SK-N-SH treated with all-trans-retinoic acid at 6 μM for 48 hours (cell line): Measurements from ENCODE around the gene DLK1.

Source experiments
- ATAC-seq: fragments of 200-7000 bp; cut with Tn5 transposase; 3 replicates; pipeline ENCODE4 v1.9.1; 2020; ENCODE audit warnings: mild to moderate bottlenecking, moderate library complexity
- ARNTL ChIP-seq: fragments of 450-650 bp; formaldehyde crosslinking; IDR thresholded peaks from 2 replicates; pipeline ENCODE4 v1.5.0; 2020; ENCODE audit warnings: low read depth, mild to moderate bottlenecking, moderate library complexity, borderline replicate concordance
- BACH2 ChIP-seq: fragments of 250-450 bp; sonication (Bioruptor Pico); IDR thresholded peaks from 2 replicates; pipeline ENCODE4 v1.9.0; 2021; ENCODE audit warnings: mild to moderate bottlenecking, borderline replicate concordance
- ESRRG ChIP-seq: fragments of 250-450 bp; sonication (Bioruptor Pico); IDR thresholded peaks from 2 replicates; pipeline ENCODE4 v1.6.1; 2021; ENCODE audit warnings: mild to moderate bottlenecking
- ISL1 ChIP-seq: fragments of 250-450 bp; sonication (Bioruptor Pico); IDR thresholded peaks from 2 replicates; pipeline ENCODE4 v2.1.2; 2022; ENCODE audit warnings: mild to moderate bottlenecking, moderate library complexity
- POU6F1 ChIP-seq: fragments of 250-450 bp; sonication (Bioruptor Pico); IDR thresholded peaks from 2 replicates; pipeline ENCODE4 v1.8.0; 2021; ENCODE audit warnings: low read depth, mild to moderate bottlenecking, moderate library complexity, borderline replicate concordance
- PPARA ChIP-seq: fragments of 250-450 bp; sonication (Bioruptor Pico); IDR thresholded peaks from 2 replicates; pipeline ENCODE4 v1.5.0; 2020; ENCODE audit warnings: mild to moderate bottlenecking, borderline replicate concordance
- RARB ChIP-seq: fragments of 250-450 bp; sonication (Bioruptor Pico); IDR thresholded peaks from 2 replicates; pipeline ENCODE4 v1.8.0; 2021; ENCODE audit warnings: mild to moderate bottlenecking, moderate library complexity
- SNAI2 ChIP-seq: fragments of 250-450 bp; sonication (Bioruptor Pico); IDR thresholded peaks from 2 replicates; pipeline ENCODE4 v1.5.0; 2020; ENCODE audit warnings: mild to moderate bottlenecking, moderate library complexity
- TCF4 ChIP-seq: fragments of 250-450 bp; sonication (Bioruptor Pico); IDR thresholded peaks from 2 replicates; pipeline ENCODE4 v1.8.0; 2021; ENCODE audit warnings: mild to moderate bottlenecking, moderate library complexity, borderline replicate concordance
- TOX ChIP-seq: fragments of 250-450 bp; sonication (Bioruptor Pico); IDR thresholded peaks from 2 replicates; pipeline ENCODE4 v1.8.0; 2021; ENCODE audit warnings: mild to moderate bottlenecking, moderate library complexity, borderline replicate concordance
- TSHZ2 ChIP-seq: fragments of 250-450 bp; sonication (Bioruptor Pico); IDR thresholded peaks from 2 replicates; pipeline ENCODE4 v1.5.0; 2020; ENCODE audit warnings: mild to moderate bottlenecking, moderate library complexity
- ZC3H10 ChIP-seq: fragments of 250-450 bp; sonication (Bioruptor Pico); IDR thresholded peaks from 2 replicates; pipeline ENCODE4 v1.5.1; 2021; ENCODE audit warnings: mild to moderate bottlenecking, moderate library complexity
- ZFP3 ChIP-seq: fragments of 250-450 bp; sonication (Bioruptor Pico); IDR thresholded peaks from 2 replicates; pipeline ENCODE4 v1.5.0; 2020; ENCODE audit warnings: mild to moderate bottlenecking, moderate library complexity
- ZFP30 ChIP-seq: fragments of 450-650 bp; formaldehyde crosslinking; IDR thresholded peaks from 2 replicates; pipeline ENCODE4 v1.5.0; 2022; ENCODE audit warnings: mild to moderate bottlenecking, moderate library complexity
- ZNF565 ChIP-seq: fragments of 450-650 bp; formaldehyde crosslinking; conservative IDR thresholded peaks from 2 replicates; pipeline ENCODE4 v1.5.0; 2020; ENCODE audit warnings: low read depth, mild to moderate bottlenecking, moderate library complexity
- ZNF70 ChIP-seq: fragments of 450-650 bp; formaldehyde crosslinking; IDR thresholded peaks from 2 replicates; pipeline ENCODE4 v1.5.0; 2020; ENCODE audit warnings: mild to moderate bottlenecking, moderate library complexity
- ZNF8 ChIP-seq: fragments of 450-650 bp; formaldehyde crosslinking; IDR thresholded peaks from 2 replicates; pipeline ENCODE4 v1.5.0; 2020; ENCODE audit warnings: mild to moderate bottlenecking, moderate library complexity
- TF ChIP-seq, protein P1 (sequence below): fragments of 250-450 bp; sonication (Bioruptor Pico); IDR thresholded peaks from 2 replicates; pipeline ENCODE4 v1.8.0; 2020; ENCODE audit warnings: mild to moderate bottlenecking, moderate library complexity, borderline replicate concordance
- TF ChIP-seq, protein P2 (sequence below): fragments of 250-450 bp; sonication (Bioruptor Pico); IDR thresholded peaks from 2 replicates; pipeline ENCODE4 v1.5.1; 2021; ENCODE audit warnings: mild to moderate bottlenecking, moderate library complexity

Gene DLK1

DNA sequence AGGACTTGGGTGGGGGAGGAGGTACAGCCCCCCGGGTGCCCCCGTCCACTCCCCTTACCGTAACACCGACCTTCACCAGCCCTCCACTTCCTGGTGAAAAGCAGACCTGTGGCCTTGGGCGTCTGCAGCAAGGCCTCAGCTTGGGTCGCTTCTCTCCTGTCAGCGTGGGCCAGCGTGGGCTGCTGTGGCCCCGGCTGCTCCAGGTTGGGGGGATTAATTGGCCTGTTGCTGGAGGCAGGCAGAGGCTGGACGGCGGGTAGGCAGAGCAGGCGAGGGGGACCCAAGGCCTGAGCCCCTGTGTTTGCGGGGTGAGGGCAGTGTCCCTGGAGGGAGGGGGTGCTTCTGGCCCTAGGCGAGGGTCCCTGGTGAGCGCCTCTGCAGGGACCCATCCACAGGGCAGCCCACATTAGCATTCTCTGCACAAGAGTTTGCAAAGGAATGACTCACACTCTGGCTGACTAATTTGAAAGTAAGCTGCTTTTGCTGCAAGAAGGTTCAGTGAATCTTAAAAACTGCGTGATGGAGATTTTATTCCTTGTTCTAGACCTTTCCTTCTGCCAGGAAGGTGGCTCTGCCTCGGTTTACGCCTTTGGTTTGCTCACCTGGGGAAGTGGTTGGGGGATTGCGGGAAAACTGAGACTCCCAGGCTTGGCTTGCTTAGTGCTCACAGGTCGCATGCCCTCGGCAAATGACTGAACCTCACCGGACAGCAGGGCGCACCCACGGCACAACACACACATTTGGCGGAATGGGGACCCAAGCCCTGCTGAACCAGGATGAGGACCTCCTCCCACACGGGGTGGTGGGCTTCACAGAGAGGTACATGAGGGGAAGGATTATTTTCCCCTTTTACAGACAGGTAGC, 37.9 kb upstream of the DLK1 start:
- peak; percentile 58 for ATAC-seq
- no peak for TF ChIP-seq TSHZ2 (CRISPR knock-in tag)
- no peak for TF ChIP-seq SNAI2 (CRISPR knock-in tag)
- no peak for TF ChIP-seq ZFP3 (CRISPR knock-in tag)
- TF ChIP-seq ZFP30 = no peak
- no peak for TF ChIP-seq TOX (CRISPR knock-in tag)
- no peak for TF ChIP-seq ZNF565 (CRISPR knock-in tag)
- no peak for TF ChIP-seq ARNTL
- TF ChIP-seq, protein P1, sequence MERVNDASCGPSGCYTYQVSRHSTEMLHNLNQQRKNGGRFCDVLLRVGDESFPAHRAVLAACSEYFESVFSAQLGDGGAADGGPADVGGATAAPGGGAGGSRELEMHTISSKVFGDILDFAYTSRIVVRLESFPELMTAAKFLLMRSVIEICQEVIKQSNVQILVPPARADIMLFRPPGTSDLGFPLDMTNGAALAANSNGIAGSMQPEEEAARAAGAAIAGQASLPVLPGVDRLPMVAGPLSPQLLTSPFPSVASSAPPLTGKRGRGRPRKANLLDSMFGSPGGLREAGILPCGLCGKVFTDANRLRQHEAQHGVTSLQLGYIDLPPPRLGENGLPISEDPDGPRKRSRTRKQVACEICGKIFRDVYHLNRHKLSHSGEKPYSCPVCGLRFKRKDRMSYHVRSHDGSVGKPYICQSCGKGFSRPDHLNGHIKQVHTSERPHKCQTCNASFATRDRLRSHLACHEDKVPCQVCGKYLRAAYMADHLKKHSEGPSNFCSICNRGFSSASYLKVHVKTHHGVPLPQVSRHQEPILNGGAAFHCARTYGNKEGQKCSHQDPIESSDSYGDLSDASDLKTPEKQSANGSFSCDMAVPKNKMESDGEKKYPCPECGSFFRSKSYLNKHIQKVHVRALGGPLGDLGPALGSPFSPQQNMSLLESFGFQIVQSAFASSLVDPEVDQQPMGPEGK (CRISPR knock-in tag) = no peak
- no peak for TF ChIP-seq ZC3H10
- no peak for TF ChIP-seq ESRRG (CRISPR knock-in tag)
- no peak for TF ChIP-seq POU6F1 (CRISPR knock-in tag)
- no peak for TF ChIP-seq TCF4
- no peak for TF ChIP-seq PPARA (CRISPR knock-in tag)

- ATAC-seq = no peak
- no peak for TF ChIP-seq TCF4
- TF ChIP-seq RARB (CRISPR knock-in tag) = no peak
- no peak for TF ChIP-seq TSHZ2 (CRISPR knock-in tag)
- TF ChIP-seq ZNF70 (CRISPR knock-in tag) = no peak
- no peak for TF ChIP-seq ISL1 (CRISPR knock-in tag)
- no peak for TF ChIP-seq BACH2
- TF ChIP-seq TOX (CRISPR knock-in tag) = no peak
- no peak for TF ChIP-seq ARNTL
- no peak for TF ChIP-seq SNAI2 (CRISPR knock-in tag)
- TF ChIP-seq, protein P2, sequence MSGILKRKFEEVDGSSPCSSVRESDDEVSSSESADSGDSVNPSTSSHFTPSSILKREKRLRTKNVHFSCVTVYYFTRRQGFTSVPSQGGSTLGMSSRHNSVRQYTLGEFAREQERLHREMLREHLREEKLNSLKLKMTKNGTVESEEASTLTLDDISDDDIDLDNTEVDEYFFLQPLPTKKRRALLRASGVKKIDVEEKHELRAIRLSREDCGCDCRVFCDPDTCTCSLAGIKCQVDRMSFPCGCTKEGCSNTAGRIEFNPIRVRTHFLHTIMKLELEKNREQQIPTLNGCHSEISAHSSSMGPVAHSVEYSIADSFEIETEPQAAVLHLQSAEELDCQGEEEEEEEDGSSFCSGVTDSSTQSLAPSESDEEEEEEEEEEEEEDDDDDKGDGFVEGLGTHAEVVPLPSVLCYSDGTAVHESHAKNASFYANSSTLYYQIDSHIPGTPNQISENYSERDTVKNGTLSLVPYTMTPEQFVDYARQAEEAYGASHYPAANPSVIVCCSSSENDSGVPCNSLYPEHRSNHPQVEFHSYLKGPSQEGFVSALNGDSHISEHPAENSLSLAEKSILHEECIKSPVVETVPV (CRISPR knock-in tag) = no peak
- no peak for TF ChIP-seq ZNF8 (CRISPR knock-in tag)
- TF ChIP-seq ZC3H10 = no peak
- TF ChIP-seq, all 23 proteins: peak for 0
Measured at GRCh38 chr14:100690672-100691071, 36.0 kb upstream of the DLK1 start.
